Mononuclear cell (primary cell): Measurements from ENCODE around the gene RIMBP2. TPM values are rescaled to one million over a fixed set of nuclear protein-coding genes. Genes with fewer than 3 reads are reported as not detected.

Source experiments
- H3K27me3 ChIP-seq: 2 replicates; pipeline ENCODE4 v1.6.0; 2011; ENCODE audit warnings: low read length, control low read depth; ENCODE audit not compliant: insufficient read depth
- H3K4me1 ChIP-seq: 2 replicates; pipeline ENCODE4 v1.5.1; 2011; ENCODE audit warnings: mild to moderate bottlenecking, low read length, control low read depth; ENCODE audit not compliant: insufficient read depth
- H3K4me3 ChIP-seq: 2 replicates; pipeline ENCODE4 v1.5.1; 2011; ENCODE audit warnings: mild to moderate bottlenecking, low read length, moderate library complexity
- H3K9me3 ChIP-seq: 2 replicates; pipeline ENCODE4 v1.5.1; 2011; ENCODE audit warnings: low read depth, mild to moderate bottlenecking, control low read depth, low read length
- total RNA-seq: library from RNA; depleted of rRNA; stranded (reverse); fragments of >200 nt; gene quantifications from one replicate; pipeline ENCODE4 v1.2.3, GENCODE V29; 2012

Gene RIMBP2
- total RNA-seq, 1 donor, result not detected

DNA sequence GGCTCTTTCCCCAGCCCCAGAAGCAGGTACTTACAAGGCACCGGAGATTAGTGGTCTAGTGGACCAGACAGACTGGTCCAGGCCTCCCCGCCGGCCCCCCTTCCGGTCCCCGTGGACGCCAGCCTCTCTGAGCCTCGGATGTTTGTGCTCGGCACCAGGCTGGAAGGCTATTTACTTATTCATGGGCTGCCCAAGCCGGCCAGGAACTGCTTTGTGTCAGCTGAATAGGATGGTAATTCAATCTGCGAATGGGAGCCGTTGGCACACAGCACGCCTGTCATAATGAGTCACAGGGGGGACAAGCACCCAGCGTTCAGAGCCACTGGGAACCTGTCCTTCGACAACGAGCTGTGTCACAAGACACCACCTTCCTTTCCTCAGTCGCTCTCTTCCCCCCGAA, 82.3 kb downstream of the RIMBP2 start:
- no peaks in the 10 kb centered on the region for H3K4me1 ChIP-seq

DNA sequence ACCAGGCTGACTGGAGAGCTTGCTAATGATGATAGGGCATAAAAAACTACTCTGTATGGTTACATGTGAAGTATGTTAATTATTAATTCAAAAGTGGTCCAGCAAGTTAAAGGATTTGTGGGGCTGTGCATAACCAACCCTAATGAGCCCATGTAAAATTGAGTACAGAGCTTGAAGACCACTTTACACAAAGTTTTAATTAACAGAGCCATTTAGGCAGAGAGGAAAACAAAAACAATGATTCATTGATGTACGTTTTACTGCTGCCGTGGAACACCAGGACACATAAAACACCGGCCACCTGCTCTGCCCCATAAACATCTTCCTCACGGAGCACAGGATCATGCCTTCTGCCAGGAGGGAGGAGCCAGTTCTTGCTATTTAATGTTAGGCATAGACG, 83.5 kb downstream of the RIMBP2 start:
- Histone ChIP-seq H3K27me3 (no peaks in the 10 kb centered on the region), H3K4me1 (no peaks in the 10 kb centered on the region), H3K9me3 (no peaks in the 10 kb centered on the region), H3K4me3 (no peak overlapping the region)

More for the DNA sequence above, 82.3 kb downstream of the RIMBP2 start:
- no peaks in the 10 kb centered on the region for H3K9me3 ChIP-seq
- no peak overlapping the region for H3K4me3 ChIP-seq
- no peaks in the 10 kb centered on the region for H3K27me3 ChIP-seq

DNA sequence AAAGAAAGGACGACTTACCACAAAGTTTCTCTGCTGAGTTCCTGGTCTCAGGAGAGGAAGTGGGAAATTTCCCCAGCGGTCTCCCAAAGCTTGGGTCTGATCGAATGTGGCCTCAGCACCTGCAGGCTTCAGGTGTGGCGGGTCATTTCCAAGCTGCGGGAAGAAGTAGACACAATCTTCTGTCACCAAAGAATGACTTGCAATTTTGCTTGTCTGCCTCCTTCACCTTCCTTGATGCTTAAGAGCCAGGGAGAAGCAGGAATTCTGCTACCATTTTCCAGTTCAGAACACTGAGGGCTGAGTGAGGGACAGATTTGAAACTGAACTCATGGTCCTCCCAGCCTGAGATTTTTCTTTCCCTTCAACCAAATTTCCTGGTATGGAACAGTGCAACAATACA, 87.8 kb downstream of the RIMBP2 start:
- Histone ChIP-seq H3K27me3 (no peaks in the 10 kb centered on the region), H3K4me3 (no peak overlapping the region), H3K9me3 (no peaks in the 10 kb centered on the region), H3K4me1 (no peaks in the 10 kb centered on the region)

- no peaks in the 10 kb centered on the region for H3K9me3 ChIP-seq
- H3K4me1 ChIP-seq, result no peaks in the 10 kb centered on the region
- H3K4me3 ChIP-seq, result no peak overlapping the region
Measured at GRCh38 chr12:130627175-130627574, 88.9 kb downstream of the RIMBP2 start.

GRCh38 chr12:130626601-130627000, 89.5 kb downstream of the RIMBP2 start:
- Histone ChIP-seq H3K4me1 (no peaks in the 10 kb centered on the region), H3K9me3 (no peaks in the 10 kb centered on the region)

More at GRCh38 chr12:130627175-130627574, 88.9 kb downstream of the RIMBP2 start:
- no peaks in the 10 kb centered on the region for H3K27me3 ChIP-seq

GRCh38 chr12:130625201-130625600, 90.9 kb downstream of the RIMBP2 start:
- Histone ChIP-seq H3K4me1 (no peaks in the 10 kb centered on the region), H3K4me3 (no peak overlapping the region)

More at GRCh38 chr12:130626601-130627000, 89.5 kb downstream of the RIMBP2 start:
- Histone ChIP-seq H3K27me3 (no peaks in the 10 kb centered on the region), H3K4me3 (no peak overlapping the region)

GRCh38 chr12:130622803-130623202, 93.3 kb downstream of the RIMBP2 start:
- Histone ChIP-seq H3K4me1 (no peaks in the 10 kb centered on the region), H3K4me3 (no peak overlapping the region), H3K9me3 (no peaks in the 10 kb centered on the region), H3K27me3 (no peaks in the 10 kb centered on the region)

More at GRCh38 chr12:130625201-130625600, 90.9 kb downstream of the RIMBP2 start:
- H3K27me3 ChIP-seq, result no peaks in the 10 kb centered on the region
- no peaks in the 10 kb centered on the region for H3K9me3 ChIP-seq

DNA sequence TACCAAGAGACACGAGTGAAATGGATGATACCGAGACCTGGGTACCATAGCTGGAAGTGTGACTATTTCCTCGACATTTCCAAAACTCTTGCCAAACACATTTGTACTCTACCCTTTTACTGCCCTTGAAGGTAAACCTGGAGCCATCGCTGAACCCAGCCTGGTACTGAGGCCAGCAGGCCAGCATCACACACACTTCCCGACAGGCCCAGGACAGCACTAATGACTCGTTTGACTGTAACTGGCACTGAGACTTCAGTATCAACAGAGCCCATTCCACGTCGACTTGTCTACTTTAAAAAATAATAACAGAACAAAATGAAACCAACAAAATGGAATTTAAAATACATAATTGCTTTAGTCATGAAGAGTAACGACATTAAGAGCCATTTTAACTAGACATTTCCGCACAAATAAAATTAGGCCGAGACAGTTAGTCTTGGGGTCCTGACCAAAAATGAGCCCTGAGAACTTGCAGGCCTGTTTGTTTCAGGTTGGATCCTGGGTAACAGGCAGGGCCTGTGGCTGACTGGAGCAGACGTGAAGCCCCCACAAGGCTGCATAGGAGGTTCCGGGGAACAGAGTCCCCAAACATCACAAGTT, 94.3 kb downstream of the RIMBP2 start:
- no peak overlapping the region for H3K4me3 ChIP-seq
- no peaks in the 10 kb centered on the region for H3K4me1 ChIP-seq
- no peaks in the 10 kb centered on the region for H3K9me3 ChIP-seq
- no peaks in the 10 kb centered on the region for H3K27me3 ChIP-seq

GRCh38 chr12:130620756-130621155, 95.3 kb downstream of the RIMBP2 start:
- H3K9me3 ChIP-seq, result no peaks in the 10 kb centered on the region
- no peaks in the 10 kb centered on the region for H3K27me3 ChIP-seq
- H3K4me1 ChIP-seq, result no peaks in the 10 kb centered on the region
- H3K4me3 ChIP-seq, result no peak overlapping the region

DNA sequence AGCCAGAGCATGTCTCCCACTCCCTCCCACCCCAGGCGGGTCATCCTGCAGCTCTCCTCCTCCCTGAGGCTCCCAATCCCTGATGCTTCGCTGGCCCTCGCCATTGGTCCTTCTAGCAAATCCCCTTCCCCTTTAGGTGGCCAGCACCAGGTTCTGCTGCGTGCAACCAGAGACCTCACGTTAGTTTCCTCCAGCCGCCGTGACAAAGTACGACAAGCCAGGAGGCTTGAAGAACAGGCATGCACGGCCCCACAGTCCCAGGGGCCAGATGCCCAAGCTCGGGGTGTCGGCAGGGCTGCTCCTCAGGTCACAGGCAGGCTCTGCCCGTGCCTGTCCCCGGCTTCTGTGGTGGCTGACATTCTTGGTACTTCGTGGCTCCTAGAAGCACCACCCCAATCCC, 95.8 kb downstream of the RIMBP2 start:
- no peaks in the 10 kb centered on the region for H3K27me3 ChIP-seq
- H3K4me3 ChIP-seq, result no peak overlapping the region
- H3K4me1 ChIP-seq, result no peaks in the 10 kb centered on the region
- H3K9me3 ChIP-seq, result no peaks in the 10 kb centered on the region

DNA sequence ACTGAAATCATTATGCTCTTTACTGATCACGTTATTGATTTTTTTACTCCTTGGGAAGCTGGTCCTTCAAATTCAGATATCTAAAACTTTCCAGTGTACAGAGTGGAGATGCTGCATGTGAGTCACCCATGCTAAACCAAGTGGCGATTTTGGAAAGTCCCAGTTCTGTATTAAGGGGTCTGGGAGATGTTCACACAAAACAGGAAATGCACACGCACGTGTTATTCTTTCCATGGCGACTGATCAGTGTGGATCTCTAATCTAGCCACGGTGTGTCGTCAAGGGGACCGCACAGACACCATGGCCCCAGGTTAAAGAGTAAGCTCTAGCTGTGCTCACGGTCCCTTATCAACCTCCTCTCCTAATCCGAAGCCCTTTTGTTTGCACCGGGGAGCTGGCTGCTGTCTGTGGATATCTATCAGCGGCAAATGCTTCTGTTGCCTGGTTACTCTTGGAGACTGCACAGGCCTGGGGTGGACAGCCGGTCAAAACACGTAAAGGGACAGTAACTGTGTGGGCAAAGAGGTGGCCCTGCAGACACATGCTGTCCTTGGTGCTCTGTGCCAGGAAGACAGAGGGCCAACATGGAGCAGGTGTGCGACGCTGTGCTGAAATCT, 96.6 kb downstream of the RIMBP2 start:
- no peaks in the 10 kb centered on the region for H3K9me3 ChIP-seq
- no peaks in the 10 kb centered on the region for H3K4me1 ChIP-seq
- no peaks in the 10 kb centered on the region for H3K27me3 ChIP-seq
- no peak overlapping the region for H3K4me3 ChIP-seq

DNA sequence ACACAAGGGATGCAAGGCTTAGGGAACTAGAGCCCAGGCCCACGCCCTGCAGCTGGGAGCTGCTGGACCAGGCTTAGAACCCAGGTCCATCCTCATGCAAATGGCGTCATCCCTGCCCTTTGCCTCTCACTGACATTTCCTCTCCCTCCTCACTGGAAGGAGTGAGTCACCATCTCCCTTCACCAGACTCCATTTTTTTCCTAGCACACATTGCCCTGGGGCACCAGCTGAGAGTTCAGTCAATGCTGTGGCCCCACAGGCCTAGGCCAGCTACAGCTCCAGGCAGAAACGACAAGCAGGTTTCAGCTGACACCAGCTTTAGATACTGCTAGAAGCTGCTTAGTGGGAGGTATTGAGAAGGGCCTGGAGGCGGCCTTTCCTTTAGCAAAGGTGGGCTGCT, 98.9 kb downstream of the RIMBP2 start:
- H3K4me1 ChIP-seq, result no peaks in the 10 kb centered on the region
- H3K9me3 ChIP-seq, result no peaks in the 10 kb centered on the region
- H3K27me3 ChIP-seq, result no peaks in the 10 kb centered on the region
- H3K4me3 ChIP-seq, result no peak overlapping the region

DNA sequence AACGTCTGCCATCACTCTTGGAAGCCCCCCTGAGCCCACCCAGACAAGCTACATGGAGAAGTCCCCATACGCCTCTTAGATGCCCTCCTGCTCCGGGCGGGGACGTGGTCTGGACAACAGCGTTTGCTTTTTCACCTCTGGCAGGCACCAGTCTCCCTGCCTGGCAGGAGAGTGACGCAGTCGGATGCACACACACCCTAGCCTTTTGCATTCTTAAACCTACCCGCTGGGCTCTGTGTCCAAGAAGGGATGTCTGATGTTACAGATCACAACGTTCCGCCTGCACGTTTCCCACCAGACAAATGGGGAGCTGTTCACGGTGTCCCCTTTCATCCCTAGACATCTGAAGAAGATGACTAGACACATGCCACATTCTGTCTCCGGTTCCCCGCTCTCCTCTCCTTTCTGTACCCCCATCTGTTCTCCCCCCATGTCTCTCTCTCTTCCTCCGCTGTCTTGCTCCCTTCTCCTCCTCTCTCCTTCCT, 100.2 kb downstream of the RIMBP2 start:
- no peak overlapping the region for H3K4me3 ChIP-seq
- H3K4me1 ChIP-seq, result no peaks in the 10 kb centered on the region
- no peaks in the 10 kb centered on the region for H3K27me3 ChIP-seq
- H3K9me3 ChIP-seq, result no peaks in the 10 kb centered on the region

DNA sequence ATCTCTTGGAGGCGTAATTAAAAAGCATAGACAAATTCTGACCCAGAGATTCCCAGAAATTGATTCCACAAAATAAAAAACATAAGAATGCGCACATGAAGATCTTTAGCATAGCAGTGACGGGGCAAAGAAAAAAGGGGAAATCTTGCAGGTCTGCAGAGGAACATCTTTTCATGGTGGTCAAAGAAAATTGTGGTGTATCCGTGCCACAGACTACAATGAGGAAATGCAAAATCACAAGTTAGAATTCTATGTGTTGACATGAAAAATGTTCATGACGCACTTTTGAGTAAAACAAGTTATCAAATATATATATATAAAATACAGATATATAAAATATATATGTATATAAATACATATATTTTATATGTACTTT, 101.6 kb downstream of the RIMBP2 start:
- Histone ChIP-seq H3K4me1 (no peaks in the 10 kb centered on the region), H3K9me3 (no peaks in the 10 kb centered on the region), H3K4me3 (no peak overlapping the region), H3K27me3 (no peaks in the 10 kb centered on the region)

DNA sequence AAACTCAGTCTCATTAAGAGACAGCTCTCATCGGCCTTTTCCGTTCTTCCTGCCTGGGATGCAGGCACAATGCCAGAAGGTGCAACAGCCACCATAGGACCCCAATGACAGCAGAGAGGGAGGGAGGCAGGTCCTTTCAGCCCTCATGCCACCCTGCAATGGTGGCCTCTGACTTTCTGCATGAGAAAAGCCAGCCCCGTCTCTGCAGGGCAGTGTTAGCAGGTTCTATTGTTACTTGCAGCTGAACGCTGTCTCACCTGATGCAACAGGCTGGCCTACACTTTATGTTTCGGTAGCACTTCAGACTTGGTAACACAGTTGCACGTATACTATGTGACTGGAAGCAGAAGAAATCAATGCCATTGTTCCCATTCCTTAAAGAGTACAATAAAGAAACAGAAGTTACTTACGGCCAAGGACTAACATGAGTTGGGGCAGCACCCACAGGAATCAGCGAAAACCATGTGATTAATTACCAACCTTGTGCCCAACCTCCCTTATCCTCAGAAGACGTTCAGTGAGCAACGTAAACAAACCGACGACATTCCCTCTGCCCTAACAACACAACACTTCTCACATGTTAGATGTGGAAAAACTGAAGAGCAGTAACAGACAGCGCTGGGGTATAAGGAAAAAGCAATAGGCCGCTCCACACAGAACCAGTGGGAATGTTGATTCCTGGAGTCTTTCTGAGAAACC, 102.1 kb downstream of the RIMBP2 start:
- no peak overlapping the region for H3K4me3 ChIP-seq
- H3K4me1 ChIP-seq, result no peaks in the 10 kb centered on the region
- no peaks in the 10 kb centered on the region for H3K27me3 ChIP-seq
- H3K9me3 ChIP-seq, result no peaks in the 10 kb centered on the region
